Stimulated activated CD4-positive, alpha-beta T cell treated with anti-CD3 and anti-CD28 coated beads, Interleukin-12 subunit alpha, Interleukin-12 subunit beta, amount 100 ng/mL, for 4 hours (primary cell): ENCODE data around the gene FOXL3.
"Not testable (repeated sequence)": the region's sequence is repeated elsewhere in the genome, so short reads cannot be mapped to it uniquely, and the experiment has no call there.

Experiments
- DNase-seq: peaks from one replicate; pipeline ENCODE4 v3.0.0-alpha.2; 2020

FOXL3 gene

DNA sequence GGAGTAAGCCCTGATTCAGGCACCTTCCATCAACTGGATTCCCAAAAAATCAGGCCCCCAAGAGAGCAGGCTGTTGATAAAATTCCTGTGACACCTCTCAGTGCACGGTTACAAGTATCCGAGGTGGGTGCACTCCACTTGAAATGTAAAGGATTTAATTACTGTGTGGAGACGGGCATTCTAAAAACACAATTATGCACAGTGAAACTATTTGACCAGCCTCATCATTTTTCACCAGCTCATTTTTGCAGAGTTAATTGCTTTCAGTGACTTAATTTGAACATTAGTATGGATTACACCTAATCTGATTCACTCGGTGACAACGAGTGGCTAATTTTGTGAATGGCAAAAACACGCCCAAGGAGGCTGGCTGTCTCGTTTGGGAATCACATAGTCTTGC lies 2.3 kb downstream of the FOXL3 start:
- no peak for DNase-seq

DNA sequence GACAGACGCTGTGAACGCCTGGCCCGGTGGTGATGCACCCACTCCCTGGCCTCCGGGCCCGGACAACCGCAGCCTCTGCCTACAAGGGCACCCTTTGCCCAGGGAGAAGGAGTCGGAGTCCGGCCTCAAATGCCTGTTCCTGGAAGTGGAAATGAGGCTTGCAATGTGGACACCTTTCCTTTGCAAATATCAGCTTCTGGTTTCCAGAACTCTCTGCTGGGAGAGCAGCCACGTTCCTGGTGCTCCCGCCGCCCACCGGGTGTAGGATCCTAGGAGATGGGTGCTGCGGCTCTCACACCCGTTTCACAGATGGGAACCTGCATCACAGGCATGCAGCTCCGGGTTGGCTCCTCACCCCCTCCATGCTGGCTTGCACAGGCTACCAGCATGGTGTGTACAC lies 2.9 kb downstream of the FOXL3 start:
- DNase-seq: no peak

DNA sequence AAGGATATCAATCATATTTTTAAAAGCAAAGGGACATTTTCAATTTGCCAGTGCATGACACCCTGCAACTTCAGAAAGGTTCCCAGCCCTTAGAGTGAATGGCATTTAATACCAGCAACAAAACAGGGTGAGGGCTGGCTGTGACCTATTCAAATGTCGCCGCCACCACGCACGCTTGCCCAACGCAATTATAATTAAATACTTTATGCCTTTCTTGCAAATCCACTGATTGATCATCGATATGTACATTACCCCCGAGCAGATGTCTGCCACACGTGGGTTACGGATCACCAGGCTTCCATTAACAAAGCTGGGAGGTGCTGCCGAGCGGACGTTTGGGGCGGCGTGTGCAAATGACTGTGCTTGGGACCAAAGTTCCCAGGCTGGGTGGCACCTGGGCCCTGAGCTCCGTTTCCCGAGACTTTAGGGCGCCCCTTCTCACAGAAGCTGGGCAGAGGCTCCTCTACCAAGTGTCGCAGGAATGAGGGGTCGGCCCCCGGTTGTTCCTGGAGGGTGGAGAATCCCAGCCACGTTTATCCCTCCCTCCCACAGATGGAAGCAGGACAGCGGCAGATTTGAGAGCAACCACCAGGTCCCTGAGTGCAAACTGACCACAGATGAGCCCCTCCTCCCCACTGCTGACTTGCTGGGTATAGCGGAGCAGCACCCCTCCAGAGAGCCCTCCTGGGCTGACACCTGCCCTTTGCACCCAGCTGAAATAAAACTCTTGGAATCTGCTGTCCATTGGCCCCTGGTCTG lies 3.9 kb downstream of the FOXL3 start:
- DNase-seq: no peak

DNA sequence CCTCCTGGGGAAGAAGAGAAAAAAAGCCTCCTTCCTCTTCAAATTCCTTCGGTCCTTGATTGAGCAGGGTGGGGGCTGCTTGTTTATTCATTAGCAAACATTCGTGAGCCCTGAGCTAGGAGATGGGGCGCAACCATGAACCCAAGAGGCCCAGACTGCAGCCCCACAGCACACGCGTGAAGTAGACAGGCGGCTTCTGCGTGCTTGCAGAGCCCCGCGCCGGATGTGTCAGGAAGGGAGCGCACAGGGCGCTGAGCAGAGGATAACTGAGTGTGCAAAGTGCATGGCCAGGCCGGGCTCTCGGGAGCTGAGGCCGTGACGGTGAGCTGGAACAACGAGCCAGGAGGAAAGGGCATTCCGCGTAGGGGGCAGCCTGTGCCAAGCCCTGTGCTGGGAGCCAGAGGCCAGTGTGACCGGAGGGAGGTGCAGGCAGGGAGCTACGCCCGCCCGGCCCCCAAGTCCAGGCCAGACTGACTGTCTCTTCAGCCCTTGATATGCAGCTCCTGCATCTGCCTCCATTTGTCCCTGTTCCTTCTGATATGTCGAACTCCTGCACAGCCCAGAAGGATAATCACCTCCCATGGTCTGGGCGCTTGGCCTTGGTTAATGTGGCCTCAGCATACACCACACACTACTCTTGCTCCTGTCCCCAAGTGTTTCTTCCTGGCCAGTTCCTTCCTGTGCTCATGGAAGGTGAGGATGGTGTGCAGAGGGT lies 4.6 kb downstream of the FOXL3 start:
- no peak for DNase-seq

DNA sequence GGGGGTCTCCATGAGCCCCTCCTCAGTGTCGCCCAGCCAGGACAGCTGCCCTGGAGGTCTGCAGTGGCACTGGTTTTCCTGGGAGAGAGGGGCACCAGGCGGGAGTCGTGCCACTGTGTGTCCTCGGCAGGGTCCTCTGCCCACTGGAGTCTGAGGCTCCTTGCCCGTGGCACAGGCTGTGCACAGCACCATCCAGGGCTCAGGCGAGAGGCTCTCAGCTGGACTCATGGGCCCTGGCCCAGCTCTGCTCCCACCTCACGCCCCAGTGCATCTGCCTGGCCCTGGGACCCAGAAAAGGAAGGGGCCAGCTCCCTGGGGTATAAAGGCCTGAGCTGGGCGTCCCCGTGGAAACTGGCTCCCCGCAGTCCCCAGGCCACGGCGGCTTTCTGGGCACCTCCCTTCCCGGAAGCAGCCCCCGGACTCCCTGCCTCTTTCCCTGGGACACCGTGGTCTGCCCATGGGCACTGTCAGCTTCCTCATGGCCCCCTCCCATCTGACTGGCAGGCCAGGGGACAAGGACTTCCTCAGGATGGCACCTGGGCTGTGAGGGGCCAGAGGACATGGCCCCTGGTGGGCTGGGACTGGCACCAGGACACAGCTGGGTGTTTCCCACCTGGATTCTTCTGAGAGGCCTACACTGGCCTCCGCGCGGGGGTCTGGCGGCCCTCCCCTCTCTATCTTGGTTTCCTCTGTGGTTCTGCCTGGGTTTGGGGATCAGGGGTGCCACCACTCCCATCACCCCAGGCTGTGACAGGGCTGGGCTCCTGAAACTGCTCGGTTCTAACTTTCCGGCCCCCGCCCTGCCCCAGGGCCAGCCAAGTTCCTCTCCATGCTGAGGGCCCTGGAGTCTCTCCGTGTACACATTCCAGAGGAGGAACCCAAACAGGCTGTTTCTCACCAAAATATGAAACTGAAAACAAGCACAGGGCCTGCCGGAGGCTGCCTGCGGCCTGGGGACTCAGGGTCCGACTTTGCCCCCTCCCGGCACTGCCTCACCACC lies 5.5 kb downstream of the FOXL3 start:
- DNase-seq: no peak

DNA sequence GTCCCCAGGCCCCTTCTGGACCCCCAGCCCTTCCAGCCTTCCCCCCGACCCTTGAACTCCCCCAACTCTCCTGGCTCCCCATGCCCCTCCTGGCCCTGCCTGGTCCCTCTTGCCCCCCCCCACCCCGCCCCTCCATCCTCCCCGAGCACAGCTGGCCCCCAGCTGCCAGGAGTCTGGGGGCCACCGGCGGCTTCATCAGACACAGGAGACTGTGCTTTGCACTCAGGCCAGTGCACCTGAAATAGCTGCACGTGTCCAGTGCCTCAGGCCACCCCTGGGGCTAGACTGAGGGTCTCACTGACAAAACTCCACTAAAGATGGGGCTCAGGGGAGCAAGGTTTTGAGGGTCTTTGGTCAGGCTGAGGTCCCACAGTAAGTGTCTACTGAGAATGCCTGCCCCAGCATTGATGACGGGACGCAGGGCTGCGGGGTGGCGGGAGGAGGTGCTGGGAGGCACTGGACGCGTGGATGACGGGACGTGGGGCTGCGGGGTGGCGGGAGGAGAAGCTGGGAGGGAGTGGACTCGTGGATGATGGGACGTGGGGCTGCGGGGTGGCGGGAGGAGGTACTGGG lies 6.5 kb downstream of the FOXL3 start:
- no peak for DNase-seq

DNA sequence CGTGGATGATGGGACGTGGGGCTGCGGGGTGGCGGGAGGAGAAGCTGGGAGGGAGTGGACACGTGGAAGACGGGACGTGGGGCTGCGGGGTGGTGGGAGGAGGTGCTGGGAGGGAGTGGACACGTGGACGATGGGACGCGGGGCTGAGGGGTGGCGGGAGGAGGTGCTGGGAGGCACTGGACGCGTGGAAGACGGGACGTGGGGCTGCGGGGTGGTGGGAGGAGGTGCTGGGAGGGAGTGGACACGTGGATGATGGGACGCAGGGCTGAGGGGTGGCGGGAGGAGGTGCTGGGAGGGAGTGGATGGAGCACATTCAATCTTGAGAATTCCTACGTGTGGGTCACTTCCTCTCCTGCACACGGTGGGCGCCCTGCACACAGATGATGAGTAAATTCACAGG lies 7.2 kb downstream of the FOXL3 start:
- not testable (repeated sequence) for DNase-seq

DNA sequence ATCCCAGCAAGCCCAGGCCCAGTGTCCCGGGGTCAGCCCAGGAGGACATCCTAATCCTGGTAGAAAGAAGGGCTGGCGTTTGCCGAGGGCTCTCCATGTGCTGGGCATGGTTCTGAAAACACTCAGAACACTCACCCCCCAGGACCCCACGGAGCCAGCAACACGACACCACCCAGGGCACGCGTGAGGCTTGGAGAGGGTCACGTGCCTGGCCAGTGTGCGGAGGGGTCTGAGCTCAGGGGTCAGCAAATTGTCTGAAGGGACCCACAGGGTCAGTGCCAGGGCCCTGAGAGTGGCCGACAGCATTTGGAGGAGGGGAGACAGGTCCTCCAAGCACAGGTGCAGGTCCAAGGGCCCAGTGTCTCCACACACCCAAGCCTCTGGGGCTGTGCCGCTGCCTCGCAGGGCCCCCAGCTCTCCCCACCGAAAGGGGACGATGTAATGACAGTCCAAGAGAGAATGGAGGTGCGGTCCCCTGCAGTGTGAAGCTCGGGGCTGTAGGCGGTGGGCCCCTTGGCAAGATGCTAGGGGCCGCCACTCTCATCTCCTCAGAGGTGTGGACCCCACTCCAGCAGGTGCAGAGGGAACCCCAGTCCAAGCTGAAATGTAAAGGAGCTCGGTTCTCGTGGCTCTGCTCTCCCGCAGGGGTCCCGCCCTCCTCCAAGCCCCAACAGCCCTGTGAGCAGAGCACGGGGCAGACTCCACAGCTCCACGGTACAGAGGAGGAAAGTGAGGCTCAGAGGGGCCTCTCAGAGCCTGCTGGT lies 7.8 kb downstream of the FOXL3 start:
- no peak for DNase-seq

DNA sequence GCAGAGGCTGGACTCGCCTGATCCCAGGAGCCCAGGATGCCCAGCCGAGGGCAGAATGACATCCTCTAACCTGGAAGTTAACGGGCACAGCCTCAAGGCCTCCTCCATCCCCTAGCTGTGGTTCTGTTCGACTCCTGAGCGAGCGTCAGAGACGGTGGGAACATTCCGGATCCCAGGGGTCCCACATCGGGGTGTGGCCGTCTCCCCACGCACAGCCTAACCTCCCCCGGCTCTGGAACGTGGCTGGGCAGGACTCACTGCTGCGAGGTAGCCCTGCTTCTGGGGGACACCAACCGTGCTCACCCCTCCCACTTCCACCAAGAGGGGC lies 8.4 kb downstream of the FOXL3 start:
- DNase-seq: no peak

DNA sequence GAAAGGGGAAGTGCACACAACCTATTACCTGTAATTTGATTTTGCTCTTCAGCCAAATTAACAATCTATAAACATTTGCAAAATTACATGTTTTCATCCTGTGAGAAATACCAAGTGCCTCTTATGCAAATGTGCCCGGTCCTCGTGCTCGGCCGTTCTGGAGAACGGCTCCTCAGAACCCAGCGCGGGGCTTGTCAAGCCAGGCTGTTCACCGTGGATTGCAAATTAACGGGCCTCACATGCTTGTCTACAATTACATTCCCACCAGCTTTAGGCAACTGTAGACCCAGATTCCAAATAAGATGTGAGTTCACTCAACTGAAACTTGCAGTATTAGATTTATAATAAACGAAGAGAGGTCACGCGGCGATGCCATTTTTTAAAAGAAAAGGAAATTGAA lies 8.8 kb downstream of the FOXL3 start:
- no peak for DNase-seq

DNA sequence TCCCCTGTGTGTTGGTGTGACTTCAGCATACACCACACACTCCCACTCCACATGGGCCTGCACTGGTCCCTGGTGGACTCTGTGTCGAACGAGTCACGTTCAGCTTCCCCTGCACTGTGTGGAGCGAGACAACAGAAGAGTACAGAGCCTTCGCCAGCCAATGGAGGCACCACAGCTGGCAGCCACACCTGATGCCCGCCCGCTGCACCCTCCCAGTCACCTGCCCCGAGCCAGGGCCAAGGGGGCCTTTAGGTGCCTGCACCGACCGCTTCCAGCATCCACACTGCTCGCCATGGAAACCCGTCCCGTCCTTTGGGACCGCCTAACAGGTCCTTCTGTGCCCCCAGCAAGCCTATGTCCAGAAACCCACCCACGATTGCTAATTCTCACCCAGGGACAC lies 9.2 kb downstream of the FOXL3 start:
- no peak for DNase-seq

DNA sequence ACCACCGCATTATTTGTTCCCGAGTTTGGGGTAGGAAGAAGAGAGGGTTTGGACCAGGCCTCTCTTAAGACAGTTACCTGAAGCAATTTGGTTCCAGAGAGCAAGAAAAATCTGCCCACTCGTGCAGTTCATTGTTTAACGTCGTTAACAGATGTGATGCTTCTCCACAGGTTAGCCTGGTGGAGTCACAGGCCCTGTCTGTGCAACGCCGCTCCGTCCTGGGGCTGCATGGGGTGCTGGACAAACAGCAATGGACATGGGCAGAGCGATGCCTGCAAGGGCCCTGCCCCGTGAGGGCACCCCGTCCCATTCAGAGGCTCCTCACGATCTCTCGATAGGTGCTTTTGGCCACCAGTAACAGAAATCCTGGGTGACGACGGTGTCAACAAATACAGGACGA lies 9.7 kb downstream of the FOXL3 start:
- no peak for DNase-seq

DNA sequence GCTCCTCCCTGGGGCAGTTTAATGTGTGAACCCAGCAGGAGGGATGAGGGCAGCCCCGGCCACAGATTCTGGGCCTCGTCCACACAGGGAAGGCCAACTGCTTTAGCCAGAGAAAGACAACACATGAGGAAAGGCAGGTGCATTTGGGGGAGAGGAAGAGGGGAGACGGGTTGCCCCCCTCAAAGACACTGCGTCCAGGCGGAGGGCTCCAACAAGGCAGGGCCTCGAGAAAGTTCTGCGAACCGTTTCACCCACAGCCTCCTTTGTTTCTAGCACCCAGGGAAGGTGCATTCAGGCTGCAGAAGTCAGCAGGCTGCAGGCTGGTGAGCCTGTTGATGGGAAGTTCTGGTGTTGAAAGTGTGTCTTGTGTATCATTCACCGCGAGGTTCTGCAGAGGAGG lies 10.1 kb downstream of the FOXL3 start:
- no peak for DNase-seq

DNA sequence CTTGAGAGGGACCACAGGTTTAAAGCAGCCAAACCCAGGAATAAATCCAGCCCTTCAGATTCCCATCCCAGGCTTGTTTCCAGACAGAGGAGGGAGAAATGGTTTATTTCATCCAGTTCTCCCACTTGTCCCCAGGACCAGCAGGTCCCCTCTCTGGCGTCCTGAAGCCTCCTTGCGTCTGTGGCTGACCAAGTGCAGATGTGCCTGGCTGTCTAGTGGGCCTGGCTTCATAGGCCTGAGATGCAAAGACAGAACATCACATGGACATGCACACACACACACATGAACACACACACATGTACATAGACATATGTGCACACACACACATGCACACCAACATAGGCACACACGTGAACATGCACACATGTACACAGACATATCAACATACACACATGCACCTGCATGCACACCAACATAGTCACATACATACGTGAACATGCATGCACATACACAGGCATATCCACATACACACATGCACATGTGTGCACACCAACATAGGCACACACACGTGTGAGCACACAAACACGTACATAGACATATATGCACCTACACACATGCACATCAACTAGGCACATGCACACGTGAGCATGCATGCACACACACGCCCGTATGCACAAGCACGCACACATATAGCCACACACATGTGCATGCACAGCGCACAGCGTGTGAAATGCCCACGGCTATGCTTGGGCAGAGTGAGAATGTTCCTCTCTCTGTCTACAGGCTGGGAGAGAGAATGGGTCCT lies 10.7 kb downstream of the FOXL3 start:
- DNase-seq: no peak

DNA sequence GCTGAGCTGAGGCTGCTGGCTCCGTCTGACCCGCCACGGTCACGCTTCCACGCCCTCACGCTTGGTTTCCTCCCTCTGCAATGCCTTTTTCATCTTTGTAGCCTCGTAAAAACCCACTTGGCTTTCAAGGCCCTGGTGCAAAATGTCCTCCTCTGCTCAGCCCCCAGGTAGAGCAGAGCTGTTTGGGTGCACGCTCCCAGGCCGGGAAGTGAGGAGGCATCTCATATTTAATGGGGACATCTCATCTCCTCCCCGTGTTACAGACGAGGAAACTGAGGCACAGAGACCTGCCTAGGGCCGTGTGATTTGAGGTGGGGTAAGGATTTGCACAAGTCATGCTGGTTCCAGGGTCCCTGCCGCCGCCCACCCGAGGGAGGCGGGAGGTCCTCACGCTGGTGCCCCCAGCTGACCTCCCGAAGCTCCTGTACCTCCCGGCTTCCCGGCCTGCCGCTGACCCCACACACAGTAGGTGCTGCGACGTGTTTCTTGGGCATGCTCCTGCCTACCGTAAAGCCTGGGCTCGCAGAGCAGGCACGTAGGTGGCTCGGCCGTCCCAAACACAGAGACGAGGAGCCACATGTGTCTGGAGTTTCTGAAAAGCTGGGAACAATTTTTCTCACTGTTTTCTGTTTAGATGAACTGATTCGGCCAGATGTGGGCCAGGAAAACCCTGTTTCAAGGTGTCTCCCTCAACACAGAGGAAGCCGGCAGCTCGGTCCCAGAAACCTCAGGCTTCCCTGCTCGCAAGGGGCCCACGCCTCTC lies 11.5 kb downstream of the FOXL3 start:
- no peak for DNase-seq

DNA sequence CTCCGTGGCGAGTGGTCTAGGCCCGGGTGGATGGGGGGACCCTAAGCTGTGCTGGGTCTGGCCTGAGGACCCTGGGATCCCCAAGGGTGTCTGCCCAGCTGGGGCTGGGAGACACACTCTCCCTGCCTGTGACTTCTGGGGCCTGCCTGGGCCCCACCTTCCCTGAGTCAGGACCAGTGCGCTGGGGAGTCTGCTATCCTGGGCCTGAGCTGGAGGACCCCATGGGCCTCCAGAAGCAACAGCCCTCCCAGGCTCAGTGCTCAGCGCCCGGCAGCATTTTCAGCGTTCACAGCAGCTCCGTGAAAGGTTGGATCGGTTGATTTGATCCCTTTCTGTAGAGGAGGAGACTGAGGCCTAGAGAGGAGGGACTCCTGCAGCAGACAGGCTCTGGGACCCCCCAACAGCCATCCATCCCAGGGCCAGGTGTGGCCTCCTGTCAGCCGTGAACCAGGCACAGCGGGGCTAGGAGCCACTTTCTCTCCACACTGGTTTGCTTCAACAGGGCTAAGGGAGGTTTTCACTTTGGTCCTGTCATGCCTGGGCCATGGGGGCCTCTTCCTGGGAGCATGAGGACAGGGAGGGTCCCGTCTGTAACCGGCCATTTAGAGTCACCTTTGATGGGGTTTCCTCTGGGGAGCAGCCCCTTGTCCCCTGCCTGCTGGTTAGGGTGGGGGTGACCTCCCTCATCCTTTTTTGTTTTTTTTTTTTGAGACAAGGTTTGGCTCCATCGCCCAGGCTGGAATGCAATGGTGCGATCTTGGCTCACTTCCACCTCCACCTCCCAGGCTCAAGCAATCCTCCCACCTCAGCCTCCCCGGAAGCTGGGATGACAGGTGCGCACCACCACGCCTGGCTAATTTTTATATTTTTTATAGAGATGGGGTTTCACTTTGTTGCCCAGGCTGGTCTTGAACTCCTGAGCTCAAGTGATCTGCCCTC lies 12.4 kb downstream of the FOXL3 start:
- DNase-seq: no peak

DNA sequence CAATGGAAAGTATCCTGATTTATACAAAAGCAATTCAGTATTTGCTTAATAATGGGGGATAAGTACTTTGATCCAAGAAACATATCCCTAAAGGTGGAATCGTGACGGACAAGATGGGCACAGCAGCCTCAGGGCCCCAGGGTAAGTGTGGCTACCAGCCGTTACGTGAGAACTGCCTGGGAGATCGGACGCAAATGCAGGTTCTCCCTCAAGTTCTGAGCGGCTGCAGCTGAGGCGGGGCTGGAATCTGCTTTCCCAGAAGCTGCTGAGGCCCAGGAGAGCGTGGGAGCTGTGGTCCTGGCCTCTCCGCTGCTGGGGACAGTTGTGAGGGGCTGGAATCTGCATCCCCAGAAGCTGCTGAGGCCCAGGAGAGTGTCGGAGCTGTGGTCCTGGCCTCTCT lies 13.5 kb downstream of the FOXL3 start:
- DNase-seq: no peak

DNA sequence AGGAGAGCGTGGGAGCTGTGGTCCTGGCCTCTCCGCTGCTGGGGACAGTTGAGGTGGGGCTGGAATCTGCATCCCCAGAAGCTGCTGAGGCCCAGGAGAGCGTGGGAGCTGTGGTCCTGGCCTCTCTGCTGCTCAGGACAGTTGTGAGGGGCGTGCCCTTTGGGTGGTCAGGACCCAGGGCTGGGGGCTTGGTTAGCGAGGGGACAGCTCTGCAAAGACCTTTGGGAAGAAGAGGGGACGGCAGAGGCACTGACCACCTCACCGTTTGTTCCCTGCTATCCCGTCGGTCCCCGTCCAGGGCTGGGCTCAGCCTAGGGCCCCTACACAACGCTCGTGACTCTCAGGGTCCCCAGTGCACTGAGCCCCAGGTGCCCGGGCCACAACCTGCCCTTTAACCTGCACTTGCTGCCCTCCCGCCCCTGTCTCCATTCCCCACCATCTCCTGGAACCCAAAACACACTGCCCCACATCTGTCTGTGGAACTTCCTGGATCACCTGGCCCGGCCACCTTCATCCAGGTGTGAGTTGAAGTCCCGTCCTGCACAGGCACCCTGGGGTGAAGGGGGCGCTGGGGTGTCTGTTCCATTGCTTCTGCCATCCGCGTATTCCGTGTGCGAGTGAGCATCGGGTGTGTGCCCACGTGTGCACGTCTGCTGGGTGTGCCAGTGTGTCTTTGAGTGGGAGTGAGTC lies 14.1 kb downstream of the FOXL3 start:
- no peak for DNase-seq
